Measurements from ENCODE around the gene CLPSL2.

DNA sequence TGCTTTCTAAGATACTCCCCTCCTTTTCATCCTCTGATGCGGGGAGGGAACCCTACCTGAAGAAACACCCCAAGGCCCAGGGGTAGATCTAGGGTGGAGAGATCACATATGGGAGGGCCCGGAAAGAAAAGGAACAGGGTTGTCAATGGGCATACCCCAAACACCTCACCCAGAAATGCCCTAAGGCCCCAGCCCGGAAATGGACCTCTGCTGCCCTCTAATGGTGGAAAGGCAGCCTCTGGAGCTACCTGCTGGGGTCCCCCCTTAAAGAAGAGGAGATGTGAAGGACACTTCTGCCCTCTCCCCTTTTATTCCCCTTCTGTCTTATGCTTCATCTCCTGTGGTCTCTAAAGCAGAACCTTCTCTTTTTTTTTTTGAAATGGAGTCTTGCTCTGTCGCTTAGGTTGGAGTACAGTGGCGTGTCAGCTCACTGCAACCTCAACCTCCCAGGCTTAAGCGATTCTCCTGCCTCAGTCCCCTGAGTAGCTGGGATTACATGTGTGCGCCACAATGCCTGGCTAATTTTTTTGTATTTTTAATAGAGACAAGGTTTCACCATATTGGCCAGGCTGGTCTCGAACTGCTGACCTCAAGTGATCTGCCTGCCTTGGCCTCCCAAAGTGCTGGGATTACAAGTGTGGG lies 40.0 kb upstream of the CLPSL2 start:
- TF ChIP-seq, protein P1, sequence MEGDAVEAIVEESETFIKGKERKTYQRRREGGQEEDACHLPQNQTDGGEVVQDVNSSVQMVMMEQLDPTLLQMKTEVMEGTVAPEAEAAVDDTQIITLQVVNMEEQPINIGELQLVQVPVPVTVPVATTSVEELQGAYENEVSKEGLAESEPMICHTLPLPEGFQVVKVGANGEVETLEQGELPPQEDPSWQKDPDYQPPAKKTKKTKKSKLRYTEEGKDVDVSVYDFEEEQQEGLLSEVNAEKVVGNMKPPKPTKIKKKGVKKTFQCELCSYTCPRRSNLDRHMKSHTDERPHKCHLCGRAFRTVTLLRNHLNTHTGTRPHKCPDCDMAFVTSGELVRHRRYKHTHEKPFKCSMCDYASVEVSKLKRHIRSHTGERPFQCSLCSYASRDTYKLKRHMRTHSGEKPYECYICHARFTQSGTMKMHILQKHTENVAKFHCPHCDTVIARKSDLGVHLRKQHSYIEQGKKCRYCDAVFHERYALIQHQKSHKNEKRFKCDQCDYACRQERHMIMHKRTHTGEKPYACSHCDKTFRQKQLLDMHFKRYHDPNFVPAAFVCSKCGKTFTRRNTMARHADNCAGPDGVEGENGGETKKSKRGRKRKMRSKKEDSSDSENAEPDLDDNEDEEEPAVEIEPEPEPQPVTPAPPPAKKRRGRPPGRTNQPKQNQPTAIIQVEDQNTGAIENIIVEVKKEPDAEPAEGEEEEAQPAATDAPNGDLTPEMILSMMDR (conservative IDR thresholded peaks at IDR 0.05) = peak; percentile 93
- no peak for TF ChIP-seq ZFX (IDR thresholded peaks at IDR 0.05)
